Skeletal muscle tissue (tissue), 4 donors: ENCODE data around the gene OGT. TPM values are rescaled to one million over a fixed set of nuclear protein-coding genes. Genes with fewer than 3 reads are reported as not detected.
"Not testable (repeated sequence)": the region's sequence is repeated elsewhere in the genome, so short reads cannot be mapped to it uniquely, and the experiment has no call there.

Experiments
- H3K27ac ChIP-seq: one replicate; pipeline ENCODE4 v1.7.0; 2013; ENCODE audit warnings: mild to moderate bottlenecking, low read depth, low read length, inconsistent platforms
- H3K27me3 ChIP-seq, 3 donors: one replicate each; pipeline ENCODE4 v1.7.0; 2013; ENCODE audit warnings: low read length in 3 of 3; ENCODE audit not compliant: control insufficient read depth in 3 of 3, insufficient read depth in 3 of 3
- H3K36me3 ChIP-seq, 3 donors: one replicate each; pipeline ENCODE4 v1.7.0; 2013; ENCODE audit warnings: low read length in 3 of 3; ENCODE audit not compliant: control insufficient read depth in 3 of 3, insufficient read depth in 3 of 3
- H3K4me1 ChIP-seq, 3 donors: one replicate each; pipeline ENCODE4 v1.7.0; 2013; ENCODE audit warnings: low read length in 3 of 3, mild to moderate bottlenecking in 3 of 3; ENCODE audit not compliant: control insufficient read depth in 3 of 3, insufficient read depth in 3 of 3
- H3K4me3 ChIP-seq, 3 donors: one replicate each; pipeline ENCODE4 v1.7.0; 2013; ENCODE audit warnings: low read length in 3 of 3
- H3K9ac ChIP-seq, 3 donors: one replicate each; pipeline ENCODE4 v1.7.0; 2013; ENCODE audit warnings: low read length in 3 of 3, mild to moderate bottlenecking in 3 of 3, moderate library complexity in 2 of 3, low read depth in 1 of 3
- H3K9me3 ChIP-seq, 3 donors: one replicate each; pipeline ENCODE4 v1.7.0; 2013; ENCODE audit warnings: low read length in 3 of 3; ENCODE audit not compliant: control insufficient read depth in 3 of 3
- total RNA-seq: library from RNA; depleted of rRNA; stranded (reverse); fragments of >200 nt; gene quantifications from one replicate; pipeline ENCODE4 v1.2.3, GENCODE V29; 2014
- donor health status: Osteomylitis.

The OGT gene
- total RNA-seq, 1 donor from 2014 or later = 123 TPM

- no peak overlapping the region for H3K4me3 ChIP-seq
- no peaks in the 10 kb centered on the region for H3K9me3 ChIP-seq
- no peak overlapping the region for H3K9ac ChIP-seq
- no peak overlapping the region for H3K27ac ChIP-seq
- peaks cover 1 to 8% (median 7%) of the 10 kb centered on the region in 3 donors for H3K4me1 ChIP-seq
- H3K27me3 ChIP-seq = no peaks in the 10 kb centered on the region
- H3K36me3 ChIP-seq = no peaks in the 10 kb centered on the region
These were observed 22.7 kb upstream of the OGT start for GRCh38 chrX:71510161-71510560.

- H3K36me3 ChIP-seq, H3K9ac ChIP-seq, H3K27me3 ChIP-seq, H3K4me3 ChIP-seq, H3K9me3 ChIP-seq: not testable (repeated sequence)
- H3K27ac ChIP-seq = peak overlapping the region; percentile 47
- H3K4me1 ChIP-seq = peaks cover 3 to 10% (median 8%) of the 10 kb centered on the region in 3 donors
These were observed 19.2 kb upstream of the OGT start for GRCh38 chrX:71513731-71514130.

GRCh38 chrX:71514367-71515037 is 18.4 kb upstream of the OGT start:
- H3K9me3 ChIP-seq = peaks cover 0 to 4% (median 0%) of the 10 kb centered on the region in 3 donors
- peak overlapping the region in 2 of 3 donors; percentile 7 to 29 for H3K4me3 ChIP-seq
- H3K27ac ChIP-seq = peak overlapping the region; percentile 70
- no peak overlapping the region for H3K9ac ChIP-seq
- no peaks in the 10 kb centered on the region for H3K27me3 ChIP-seq
- no peaks in the 10 kb centered on the region for H3K36me3 ChIP-seq
- peaks cover 3 to 10% (median 8%) of the 10 kb centered on the region in 3 donors for H3K4me1 ChIP-seq

DNA sequence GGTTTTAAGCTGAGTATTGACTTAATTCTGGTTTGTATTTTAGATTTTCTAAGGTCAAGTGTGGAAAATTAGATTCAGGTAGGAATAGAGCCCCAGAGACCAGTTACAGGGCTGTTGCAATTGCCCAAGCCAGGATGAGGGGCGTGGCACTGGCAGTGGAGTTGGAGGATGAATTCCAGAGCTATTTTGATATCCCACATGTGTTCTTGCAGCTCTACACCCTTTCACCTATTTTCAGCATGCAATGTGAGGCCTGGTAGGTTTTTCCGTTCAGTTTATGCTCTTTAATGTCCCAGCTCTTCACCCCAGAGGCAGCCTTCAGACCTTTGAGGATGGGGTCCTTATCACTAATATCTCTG is 17.9 kb upstream of the OGT start:
- peak overlapping the region; percentile 70 for H3K27ac ChIP-seq
- peaks cover 3 to 10% (median 8%) of the 10 kb centered on the region in 3 donors for H3K4me1 ChIP-seq
- peak overlapping the region in 2 of 3 donors; percentile 23 to 60 for H3K9ac ChIP-seq
- H3K9me3 ChIP-seq = peaks cover 0 to 4% (median 0%) of the 10 kb centered on the region in 3 donors
- H3K27me3 ChIP-seq = no peaks in the 10 kb centered on the region
- no peaks in the 10 kb centered on the region for H3K36me3 ChIP-seq
- H3K4me3 ChIP-seq = peak overlapping the region in 2 of 3 donors; percentile 7 to 29

DNA sequence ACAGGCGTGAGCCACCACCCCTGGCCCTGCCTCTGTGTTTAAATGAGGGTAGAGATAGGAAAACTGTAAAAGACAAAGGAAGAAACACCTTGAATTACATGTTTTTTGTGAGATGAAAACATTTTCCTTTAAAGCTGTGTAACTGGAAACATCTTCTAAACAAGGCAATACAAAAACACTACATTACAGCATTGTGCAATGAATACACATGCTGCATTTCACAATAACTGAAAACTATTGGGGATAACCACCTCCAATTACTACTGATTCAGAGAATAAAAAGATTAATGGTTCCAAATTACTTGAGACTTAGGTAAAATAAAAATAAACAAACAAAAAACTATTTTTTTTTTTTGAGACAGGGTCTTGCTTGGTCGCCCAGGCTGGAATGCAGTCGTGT is 7.6 kb upstream of the OGT start:
- Histone ChIP-seq H3K4me1 (no peaks in the 10 kb centered on the region), H3K4me3 (no peak overlapping the region), H3K9me3 (no peaks in the 10 kb centered on the region), H3K27me3 (no peaks in the 10 kb centered on the region), H3K9ac (no peak overlapping the region), H3K36me3 (no peaks in the 10 kb centered on the region), H3K27ac (no peak overlapping the region)

GRCh38 chrX:71532078-71532752 is 689 bp upstream of the OGT start:
- no peaks in the 10 kb centered on the region for H3K27me3 ChIP-seq
- H3K4me1 ChIP-seq = peaks cover 0 to 9% (median 4%) of the 10 kb centered on the region in 3 donors
- peak overlapping the region; percentile 61 to 92 (median 65) for H3K9ac ChIP-seq
- H3K4me3 ChIP-seq = peak overlapping the region; percentile 60 to 99 (median 61)
- no peaks in the 10 kb centered on the region for H3K36me3 ChIP-seq
- H3K9me3 ChIP-seq = no peaks in the 10 kb centered on the region
- peak overlapping the region; percentile 87 for H3K27ac ChIP-seq

- Histone ChIP-seq H3K27me3 (no peaks in the 10 kb centered on the region), H3K9ac (peak overlapping the region; percentile 92 to 93 (median 93)), H3K9me3 (no peaks in the 10 kb centered on the region)
These were observed 579 bp downstream of the OGT start for GRCh38 chrX:71533516-71533850.

GRCh38 chrX:71533851-71534561 is 1.1 kb downstream of the OGT start:
- H3K4me1 ChIP-seq = peaks cover 2 to 13% (median 10%) of the 10 kb centered on the region in 3 donors
- peak overlapping the region; percentile 87 for H3K27ac ChIP-seq
- H3K4me3 ChIP-seq = peak overlapping the region; percentile 94 to 99 (median 95)
- peak overlapping the region; percentile 92 to 93 (median 93) for H3K9ac ChIP-seq
- H3K27me3 ChIP-seq = no peaks in the 10 kb centered on the region
- no peaks in the 10 kb centered on the region for H3K9me3 ChIP-seq
- H3K36me3 ChIP-seq = peaks cover 0 to 2% (median 0%) of the 10 kb centered on the region in 3 donors

More at GRCh38 chrX:71533516-71533850, 579 bp downstream of the OGT start:
- H3K4me3 ChIP-seq = peak overlapping the region; percentile 94 to 99 (median 95)
- peak overlapping the region; percentile 87 for H3K27ac ChIP-seq
- H3K4me1 ChIP-seq = peaks cover 2 to 13% (median 10%) of the 10 kb centered on the region in 3 donors
- H3K36me3 ChIP-seq = peaks cover 0 to 2% (median 0%) of the 10 kb centered on the region in 3 donors

DNA sequence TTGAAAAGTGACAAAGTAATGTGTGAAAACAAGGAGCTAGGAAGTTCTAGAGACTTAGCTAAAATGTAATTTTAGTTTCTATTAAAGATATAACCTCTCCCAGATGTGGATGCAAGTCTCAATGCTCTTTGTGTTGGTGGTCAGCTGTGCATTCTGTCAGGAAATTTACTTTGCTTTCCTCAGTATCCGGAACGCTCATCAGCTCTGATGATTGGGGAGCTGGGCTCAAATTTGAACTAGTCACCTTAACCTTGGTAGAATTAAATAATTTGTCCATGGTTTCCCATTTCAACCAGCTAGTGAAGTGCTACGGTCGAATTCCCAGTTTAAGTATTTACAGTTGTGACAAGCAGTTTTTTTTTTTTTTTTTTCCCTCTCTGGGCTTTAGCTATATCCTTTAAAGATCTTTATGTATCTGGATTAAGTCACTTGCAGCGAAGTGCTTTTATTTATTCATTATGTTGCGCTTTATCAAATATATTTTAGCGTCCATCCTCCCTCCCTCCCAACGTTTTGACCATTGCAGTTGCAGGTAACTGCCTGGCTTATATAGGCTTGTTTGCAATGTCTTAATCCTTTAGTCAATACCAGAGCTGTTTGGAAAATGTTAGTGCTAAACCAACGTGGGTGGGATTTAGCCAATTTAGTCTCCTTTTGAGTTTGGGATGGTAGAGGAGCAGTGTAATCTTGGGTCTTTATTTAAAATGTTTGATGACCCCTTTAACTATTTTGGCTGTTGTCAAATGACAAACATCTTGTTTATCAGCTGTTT is 2.1 kb downstream of the OGT start:
- Histone ChIP-seq H3K27me3 (no peaks in the 10 kb centered on the region), H3K9ac (peak overlapping the region; percentile 92 to 93 (median 93)), H3K9me3 (no peaks in the 10 kb centered on the region), H3K36me3 (peaks cover 0 to 2% (median 2%) of the 10 kb centered on the region in 3 donors), H3K4me3 (peak overlapping the region; percentile 94 to 99 (median 95)), H3K27ac (peak overlapping the region; percentile 87), H3K4me1 (peaks cover 7 to 18% (median 15%) of the 10 kb centered on the region in 3 donors)
